AG04449 (cell line): Measurements from ENCODE around the gene ZIC5.

Experiments
- CTCF ChIA-PET: fragments of 350-600 bp; formaldehyde crosslinking; extraction: SDS; loops from one replicate; lab custom pipeline; 2021; ENCODE audit warnings: antibody characterized with exemption; lab: Yijun Ruan, JAX
- POLR2A ChIA-PET: fragments of 400-600, 350-600 bp; formaldehyde crosslinking; extraction: SDS; loops from one replicate; lab custom pipeline; 2020; ENCODE audit warnings: antibody characterized with exemption, inconsistent platforms; lab: Yijun Ruan, JAX
- DNase-seq: peaks from one replicate; pipeline ENCODE4 v3.0.0-alpha.2; 2010; ENCODE audit warnings: low read depth, low spot score
- H3K4me3 ChIP-seq: 2 replicates; pipeline ENCODE4 v1.5.1; 2011; ENCODE audit warnings: low read depth, mild to moderate bottlenecking, control low read depth, low read length
- TF ChIP-seq, protein P1 (sequence below): IDR thresholded peaks from one replicate; pipeline ENCODE4 v1.5.1; 2011; ENCODE audit warnings: mild to moderate bottlenecking, moderate library complexity, low read length, control low read depth, inconsistent platforms; ENCODE audit not compliant: insufficient read depth; ENCODE audit errors: missing control alignments

ZIC5 gene

GRCh38 chr13:99991828-99992775 lies 20.5 kb upstream of the ZIC5 start:
- ChIA-PET CTCF (interaction anchor here (1.3 kb wide), 1 partner anchor 243 kb away, joined by 4 read pairs; no protein-coding TSS in a partner anchor), POLR2A (no interaction called here)
- no peak for DNase-seq
- H3K4me3 ChIP-seq: no peak overlapping the region
- TF ChIP-seq, protein P1, sequence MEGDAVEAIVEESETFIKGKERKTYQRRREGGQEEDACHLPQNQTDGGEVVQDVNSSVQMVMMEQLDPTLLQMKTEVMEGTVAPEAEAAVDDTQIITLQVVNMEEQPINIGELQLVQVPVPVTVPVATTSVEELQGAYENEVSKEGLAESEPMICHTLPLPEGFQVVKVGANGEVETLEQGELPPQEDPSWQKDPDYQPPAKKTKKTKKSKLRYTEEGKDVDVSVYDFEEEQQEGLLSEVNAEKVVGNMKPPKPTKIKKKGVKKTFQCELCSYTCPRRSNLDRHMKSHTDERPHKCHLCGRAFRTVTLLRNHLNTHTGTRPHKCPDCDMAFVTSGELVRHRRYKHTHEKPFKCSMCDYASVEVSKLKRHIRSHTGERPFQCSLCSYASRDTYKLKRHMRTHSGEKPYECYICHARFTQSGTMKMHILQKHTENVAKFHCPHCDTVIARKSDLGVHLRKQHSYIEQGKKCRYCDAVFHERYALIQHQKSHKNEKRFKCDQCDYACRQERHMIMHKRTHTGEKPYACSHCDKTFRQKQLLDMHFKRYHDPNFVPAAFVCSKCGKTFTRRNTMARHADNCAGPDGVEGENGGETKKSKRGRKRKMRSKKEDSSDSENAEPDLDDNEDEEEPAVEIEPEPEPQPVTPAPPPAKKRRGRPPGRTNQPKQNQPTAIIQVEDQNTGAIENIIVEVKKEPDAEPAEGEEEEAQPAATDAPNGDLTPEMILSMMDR: no peak

- POLR2A ChIA-PET: no interaction called here
- no peak overlapping the region for H3K4me3 ChIP-seq
- DNase-seq: no peak
- CTCF ChIA-PET: interaction anchor here (1.3 kb wide), 1 partner anchor 244 kb away, joined by 4 read pairs; no protein-coding TSS in a partner anchor
- TF ChIP-seq, protein P1: no peak
Measured at GRCh38 chr13:99991013-99991827, 19.7 kb upstream of the ZIC5 start.

DNA sequence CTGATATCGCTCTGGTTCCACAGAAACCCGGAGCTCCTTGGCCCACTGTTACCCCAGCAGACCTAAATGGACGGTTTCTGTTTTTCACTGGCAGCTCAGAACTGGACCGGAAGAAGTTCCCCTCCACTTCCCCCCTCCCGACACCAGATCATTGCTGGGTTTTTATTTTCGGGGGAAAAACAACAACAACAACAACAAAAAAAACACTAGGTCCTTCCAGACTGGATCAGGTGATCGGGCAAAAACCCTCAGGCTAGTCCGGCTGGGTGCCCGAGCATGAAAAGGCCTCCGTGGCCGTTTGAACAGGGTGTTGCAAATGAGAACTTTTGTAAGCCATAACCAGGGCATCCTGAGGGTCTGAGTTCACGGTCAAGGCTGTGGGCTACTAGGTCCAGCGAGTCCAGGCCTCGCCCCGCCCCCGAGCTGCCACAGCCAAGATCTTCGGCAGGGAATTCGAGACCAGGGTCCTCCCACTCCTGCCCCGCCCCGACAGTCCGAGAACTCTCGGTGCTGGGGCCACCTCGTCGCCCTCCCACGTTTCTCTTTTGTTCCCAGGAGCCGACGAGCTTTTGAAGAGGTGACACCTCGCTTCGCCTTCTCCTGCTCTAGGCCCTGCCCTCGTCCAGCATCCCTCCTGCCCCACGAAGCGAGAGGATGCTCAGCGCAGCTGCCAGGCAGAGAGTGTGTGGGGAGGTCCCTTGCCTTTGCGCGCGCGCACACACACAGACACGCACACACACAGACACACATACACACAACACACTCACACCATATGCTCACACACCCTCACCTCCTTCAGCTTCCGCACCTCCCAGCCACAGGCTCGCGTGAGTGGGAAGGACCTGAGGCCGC lies 18.8 kb upstream of the ZIC5 start:
- ChIA-PET CTCF (interaction anchor here (1.2 kb wide), 1 partner anchor 10 kb away, joined by 4 read pairs; no protein-coding TSS in a partner anchor), POLR2A (no interaction called here)
- no peak overlapping the region for H3K4me3 ChIP-seq

DNA sequence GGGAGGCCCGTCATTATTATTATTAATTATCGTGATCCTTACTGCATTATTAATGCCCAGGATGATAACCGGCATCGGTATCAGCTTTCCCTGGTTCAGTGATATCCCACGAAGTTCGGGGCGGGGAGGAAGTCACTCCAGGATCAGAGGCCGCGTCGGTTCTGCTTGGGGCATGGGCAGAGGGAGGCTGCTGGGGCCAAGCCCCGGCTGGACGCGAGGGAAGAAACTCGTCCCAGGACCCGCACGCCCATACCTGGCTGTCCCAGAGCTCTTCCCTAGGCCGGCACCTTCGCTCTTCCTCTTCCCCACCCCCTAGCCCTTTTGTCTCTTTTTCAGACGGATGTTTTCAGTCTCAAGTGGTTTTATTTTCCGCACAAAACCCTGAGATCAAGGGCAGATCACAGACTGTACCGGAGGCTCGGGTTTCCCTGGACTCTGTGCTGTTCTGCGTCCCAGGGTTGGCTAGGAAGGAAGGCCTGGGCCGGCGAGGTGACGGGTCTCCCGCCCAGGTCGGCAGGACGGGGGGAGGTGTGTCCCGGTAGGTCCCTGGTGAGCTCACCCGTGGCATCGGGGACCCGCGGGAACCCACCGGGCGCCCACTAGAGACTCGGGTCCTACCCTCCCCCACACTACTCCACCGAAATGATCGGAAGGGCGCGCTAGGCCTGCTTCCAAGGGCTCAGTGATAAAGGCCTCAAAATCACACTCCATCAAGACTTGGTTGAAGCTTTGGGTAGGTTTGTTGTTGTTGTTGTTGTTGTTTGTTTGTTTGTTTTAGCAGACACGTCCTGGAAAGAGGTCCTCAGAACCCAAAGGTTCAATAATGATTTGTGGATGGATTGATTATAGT lies 17.9 kb upstream of the ZIC5 start:
- no peak for DNase-seq
- H3K4me3 ChIP-seq: no peak overlapping the region
- TF ChIP-seq, protein P1: no peak
- ChIA-PET POLR2A (no interaction called here), CTCF (interaction anchor here (1.2 kb wide), 1 partner anchor 9 kb away, joined by 4 read pairs; no protein-coding TSS in a partner anchor)

More for the DNA sequence above, 18.8 kb upstream of the ZIC5 start:
- no peak for DNase-seq
- TF ChIP-seq, protein P1: no peak

GRCh38 chr13:99988529-99989275 lies 17.1 kb upstream of the ZIC5 start:
- ChIA-PET POLR2A (no interaction called here), CTCF (no interaction called here)
- no peak for DNase-seq
- no peak overlapping the region for H3K4me3 ChIP-seq
- TF ChIP-seq, protein P1: no peak
